ENCODE measurements around the gene PSME3IP1.
"Not testable (repeated sequence)": the region's sequence is repeated elsewhere in the genome, so short reads cannot be mapped to it uniquely, and the experiment has no call there.

Gene PSME3IP1

GRCh38 chr16:57200321-57200720 is 14.5 kb upstream of the PSME3IP1 start:
- not testable (repeated sequence) for DNase-seq (ENCODE audit: low read depth in 4 of 4, low spot score in 1 of 4)

GRCh38 chr16:57196753-57197152 is 10.9 kb upstream of the PSME3IP1 start:
- no peak for DNase-seq (ENCODE audit: low read depth in 4 of 4, low spot score in 1 of 4)

GRCh38 chr16:57196286-57196685 is 10.4 kb upstream of the PSME3IP1 start:
- DNase-seq (ENCODE audit: low read depth in 4 of 4, low spot score in 1 of 4): no peak

DNA sequence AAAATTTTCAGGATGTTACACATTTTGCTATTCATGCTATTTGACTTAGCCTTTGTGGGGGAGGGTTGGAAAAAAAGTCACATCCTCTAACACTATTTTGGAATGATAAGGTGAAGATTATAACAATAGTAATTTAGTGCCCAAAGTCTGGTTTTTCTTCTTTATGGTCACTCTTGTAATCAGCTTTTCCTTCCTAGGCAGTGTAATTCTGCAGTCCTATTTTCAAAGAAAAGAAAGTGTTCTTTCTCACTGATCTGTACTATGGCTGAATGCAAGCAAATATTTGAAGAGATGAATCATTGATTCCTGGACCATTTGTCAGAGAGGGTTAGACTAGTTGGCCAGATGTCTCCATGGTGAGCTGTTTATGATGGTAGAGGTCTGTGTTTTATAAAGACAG is 8.7 kb upstream of the PSME3IP1 start:
- DNase-seq (ENCODE audit: low read depth in 4 of 4, low spot score in 1 of 4): no peak

DNA sequence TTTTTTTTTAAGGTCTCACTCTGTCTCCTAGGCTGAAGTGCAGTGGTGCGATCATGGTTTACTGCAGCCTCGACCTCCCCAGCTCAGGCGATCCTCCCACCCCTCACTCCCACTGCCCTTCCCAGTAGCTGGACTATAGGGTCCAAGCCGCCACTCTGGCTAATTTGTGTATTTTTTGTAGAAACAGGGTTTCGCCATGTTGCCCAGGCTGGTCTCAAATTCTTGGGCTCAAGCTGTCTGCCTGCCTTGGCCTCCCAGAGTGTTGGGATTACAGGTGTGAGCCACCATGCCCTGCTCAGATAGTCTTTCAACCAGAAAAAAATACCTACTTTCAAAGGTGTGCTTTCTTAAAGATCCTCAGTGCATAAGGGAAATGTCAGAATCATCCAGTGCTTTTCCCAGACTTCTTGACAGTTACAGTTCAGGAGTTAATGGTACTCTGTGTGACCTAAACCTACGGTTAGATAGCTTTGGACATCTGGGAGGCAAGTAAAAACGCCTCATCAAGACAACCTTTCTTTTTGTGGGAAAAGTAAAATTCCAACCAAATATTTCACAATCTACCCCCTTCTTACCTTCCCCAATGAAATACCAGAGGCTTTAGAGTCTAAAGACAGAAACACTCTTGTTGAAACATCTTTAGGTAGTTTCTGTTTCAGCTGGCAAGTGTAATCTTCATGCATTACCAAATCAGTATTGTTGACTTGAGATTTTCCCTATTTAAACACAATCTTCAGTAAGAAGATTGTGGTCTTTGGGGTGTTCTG is 7.1 kb upstream of the PSME3IP1 start:
- DNase-seq (ENCODE audit: low read depth in 4 of 4, low spot score in 1 of 4): no peak

DNA sequence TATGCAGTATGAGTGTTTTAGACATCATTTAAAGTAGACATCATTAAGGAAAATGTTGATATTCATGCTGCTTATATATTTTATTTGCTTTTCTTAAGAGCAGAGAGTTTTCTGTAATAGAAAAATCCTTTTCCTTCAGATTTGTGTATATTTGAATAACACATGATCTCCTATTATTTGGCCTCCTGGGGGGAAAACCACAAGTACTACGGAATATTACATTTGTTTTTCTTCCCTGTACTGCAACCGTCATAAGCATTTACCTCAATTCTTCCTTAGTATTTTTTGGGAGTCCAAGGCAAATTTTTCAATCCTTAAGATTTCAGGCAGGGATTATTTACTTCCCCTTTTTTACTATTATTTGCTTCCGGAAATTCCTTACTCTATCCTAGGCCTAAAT is 6.3 kb upstream of the PSME3IP1 start:
- DNase-seq (ENCODE audit: low read depth in 4 of 4, low spot score in 1 of 4): no peak

DNA sequence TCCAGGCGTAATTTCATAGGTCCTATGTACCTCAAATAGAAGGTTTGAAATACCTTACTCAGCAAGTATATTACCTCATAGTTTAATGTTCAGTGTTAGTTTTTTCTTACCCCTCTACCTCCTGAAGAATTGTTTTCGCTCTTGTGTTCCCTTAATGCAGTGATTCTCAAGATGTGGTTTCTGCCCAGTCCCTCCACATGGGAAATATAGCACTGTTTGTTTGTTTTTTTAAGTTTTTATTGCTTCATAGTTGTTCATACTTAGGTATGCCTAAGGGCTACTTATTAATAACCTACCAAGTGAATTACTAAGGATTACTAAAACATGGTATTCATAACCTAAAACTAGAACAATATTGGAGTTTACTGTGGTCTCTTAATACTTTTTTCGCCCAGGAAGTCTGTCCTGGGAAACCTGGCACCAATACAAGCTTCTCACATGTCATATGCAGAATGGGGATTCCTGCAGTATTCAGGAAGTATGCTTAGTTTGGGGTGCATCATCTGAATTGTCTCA is 5.3 kb upstream of the PSME3IP1 start:
- no peak for DNase-seq (ENCODE audit: low read depth in 4 of 4, low spot score in 1 of 4)

- DNase-seq (ENCODE audit: low read depth in 4 of 4, low spot score in 1 of 4): no peak
These were observed 4.3 kb upstream of the PSME3IP1 start for GRCh38 chr16:57190136-57190535.

DNA sequence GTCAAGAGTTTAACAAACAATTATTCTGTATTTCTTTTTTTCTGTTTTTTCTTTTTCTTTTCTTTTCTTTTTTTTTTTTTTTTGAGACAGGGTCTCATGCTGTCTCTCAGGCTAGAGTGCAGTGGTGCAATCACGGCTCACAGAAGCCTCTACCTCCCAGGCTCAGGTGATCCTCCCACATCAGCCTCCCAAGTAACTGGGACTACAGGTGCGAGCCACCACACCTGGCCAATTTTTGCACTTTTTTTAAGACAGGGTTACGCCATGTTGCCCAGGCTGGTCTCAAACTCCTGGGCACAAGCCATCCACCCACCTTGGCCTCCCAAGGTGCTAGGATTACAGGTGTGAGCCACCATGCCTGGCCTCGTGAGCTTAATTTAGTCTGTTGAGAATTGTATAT is 3.7 kb upstream of the PSME3IP1 start:
- not testable (repeated sequence) for DNase-seq (ENCODE audit: low read depth in 4 of 4, low spot score in 1 of 4)

GRCh38 chr16:57188711-57189002 is 2.8 kb upstream of the PSME3IP1 start:
- DNase-seq (ENCODE audit: low read depth in 4 of 4, low spot score in 1 of 4): no peak

DNA sequence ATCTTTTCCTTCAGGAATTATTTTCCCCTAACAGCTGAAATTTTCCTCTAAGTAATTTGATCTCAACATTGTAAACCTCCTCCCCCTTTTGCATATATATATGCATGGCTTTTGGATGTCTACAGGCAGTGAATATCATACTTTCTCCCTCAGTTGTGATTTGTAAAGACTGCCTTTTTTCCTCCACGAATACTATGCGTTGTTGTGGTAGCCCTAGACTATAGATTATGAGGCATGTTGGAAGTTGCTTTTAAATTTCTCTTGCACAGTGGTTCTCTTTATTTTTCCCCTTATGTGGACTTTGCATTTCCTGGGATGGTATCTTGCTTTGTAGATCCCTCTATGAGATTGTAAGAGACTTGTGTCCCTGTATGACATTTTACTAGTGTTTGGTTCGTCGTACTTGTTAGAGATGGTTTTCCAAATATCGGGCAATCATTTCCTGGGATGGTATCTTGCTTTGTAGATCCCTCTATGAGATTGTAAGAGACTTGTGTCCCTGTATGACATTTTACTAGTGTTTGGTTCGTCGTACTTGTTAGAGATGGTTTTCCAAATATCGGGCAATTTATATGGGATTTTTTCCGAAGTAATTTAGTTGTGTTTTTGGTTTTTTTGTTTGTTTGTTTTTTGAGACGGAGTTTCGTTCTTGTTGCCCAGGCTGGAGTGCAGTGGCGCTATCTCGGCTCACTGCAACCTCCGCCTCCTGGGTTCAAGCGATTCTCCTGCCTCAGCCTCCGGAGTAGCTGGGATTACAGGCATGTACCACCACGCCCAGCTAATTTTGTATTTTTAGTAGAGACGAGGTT is 2.3 kb upstream of the PSME3IP1 start:
- DNase-seq (ENCODE audit: low read depth in 4 of 4, low spot score in 1 of 4): not testable (repeated sequence)

DNA sequence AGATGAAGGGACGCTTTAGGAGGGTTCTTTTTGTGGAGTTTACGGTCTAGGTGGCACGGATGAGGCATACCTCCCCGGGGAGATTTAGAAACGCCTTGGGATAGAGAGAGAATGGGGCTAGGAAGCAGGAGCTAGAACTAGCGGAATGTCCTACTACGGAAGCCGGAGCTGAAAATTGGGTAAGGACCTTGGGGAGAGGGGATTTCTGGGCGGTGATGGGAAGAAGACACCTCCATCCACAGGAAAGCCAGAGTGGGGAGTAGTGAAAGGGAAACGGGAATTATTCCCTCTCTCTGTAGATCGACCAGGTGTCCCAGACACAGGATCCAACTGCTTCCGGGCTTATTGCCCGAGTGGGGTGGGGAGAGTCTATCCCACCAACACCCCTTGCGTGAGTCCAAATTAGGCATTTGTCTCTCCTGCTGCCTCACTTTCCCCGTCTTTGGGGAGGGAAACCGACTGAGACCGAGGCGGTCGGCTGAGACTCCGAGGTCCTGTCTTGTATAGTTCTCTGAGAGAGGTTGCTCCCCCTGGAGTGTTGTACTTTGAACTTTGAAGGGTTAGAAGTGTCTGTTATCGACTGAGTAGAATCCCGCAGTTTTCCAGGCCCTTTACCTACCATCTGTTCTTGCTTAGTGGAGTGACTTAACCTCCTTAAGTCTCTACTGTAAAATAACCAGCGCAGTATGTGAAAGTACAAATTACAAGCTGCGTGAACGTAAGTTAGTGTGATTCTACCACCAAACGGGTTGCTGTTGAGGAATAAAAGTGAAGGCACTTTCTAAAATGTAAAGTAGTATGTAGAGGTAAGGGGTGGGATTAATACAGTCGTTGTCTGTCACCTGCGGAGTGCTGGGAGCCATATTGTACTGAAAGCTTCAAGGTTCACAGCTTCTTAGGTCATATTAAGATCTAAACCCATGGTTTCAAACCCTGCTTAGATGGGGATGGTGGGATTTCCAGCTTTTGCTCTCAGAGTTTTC is 1.3 kb upstream of the PSME3IP1 start:
- DNase-seq (ENCODE audit: low read depth in 4 of 4, low spot score in 1 of 4): no peak

DNA sequence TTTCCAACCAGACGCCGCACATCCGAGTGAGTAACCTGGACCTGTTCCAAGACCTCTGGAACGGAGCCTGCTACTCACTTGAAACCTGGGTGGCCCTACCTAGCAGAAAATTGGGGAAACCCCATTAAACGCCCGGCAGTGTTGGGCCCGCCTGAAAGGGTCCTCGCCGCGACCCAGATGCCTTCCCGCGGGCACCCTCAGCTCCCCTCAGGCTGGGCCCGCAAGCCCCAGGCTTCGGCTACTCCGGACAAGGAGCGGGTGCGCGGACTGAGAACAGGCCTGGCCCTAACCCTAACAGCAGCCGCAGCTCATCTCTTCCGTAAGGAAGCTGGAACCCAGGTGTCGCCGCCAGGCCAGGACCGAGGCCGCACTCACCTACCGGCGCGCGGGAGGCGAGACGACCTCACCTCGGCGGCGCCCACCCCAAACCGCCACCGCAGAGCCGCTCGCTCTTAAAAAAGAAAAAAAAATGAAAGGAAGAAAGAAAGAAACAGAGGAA is 344 bp downstream of the PSME3IP1 start:
- peak in 1 of 4 experiments; percentile 16 for DNase-seq (ENCODE audit: low read depth in 4 of 4, low spot score in 1 of 4)

- DNase-seq (ENCODE audit: low read depth in 4 of 4, low spot score in 1 of 4): no peak
These were observed 873 bp downstream of the PSME3IP1 start for GRCh38 chr16:57184887-57185445.

- DNase-seq (ENCODE audit: low read depth in 4 of 4, low spot score in 1 of 4): no peak
These were observed 1.7 kb downstream of the PSME3IP1 start for GRCh38 chr16:57184113-57184512.

DNA sequence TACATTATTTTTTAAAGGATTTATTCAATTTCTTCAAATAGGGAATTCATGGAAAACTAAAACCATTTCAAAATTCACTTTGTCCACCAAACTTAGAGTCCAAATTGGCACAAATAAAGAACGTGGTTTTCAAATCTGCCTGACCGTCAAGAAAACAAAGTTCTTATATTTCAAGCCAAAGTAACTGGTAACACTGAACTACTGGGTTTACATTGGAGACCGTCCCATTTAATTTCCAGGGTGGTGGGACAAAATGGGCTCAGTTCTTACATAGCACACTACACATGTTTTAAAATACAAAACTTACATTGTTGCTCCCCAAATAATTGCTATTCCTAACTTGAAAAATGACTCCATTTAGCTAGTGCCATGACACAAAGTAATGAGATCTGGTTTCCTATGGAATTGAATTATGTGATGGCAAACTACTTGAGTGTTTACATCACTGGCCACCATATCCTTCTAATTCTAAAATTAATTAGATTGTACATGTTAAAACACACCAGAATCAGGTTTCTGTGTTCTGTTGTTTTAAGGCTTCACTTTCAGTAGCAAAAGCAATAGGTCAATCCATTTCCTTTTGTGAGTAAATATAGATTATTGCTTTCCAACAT is 6.5 kb downstream of the PSME3IP1 start:
- DNase-seq (ENCODE audit: low read depth in 4 of 4, low spot score in 1 of 4): no peak

- DNase-seq (ENCODE audit: low read depth in 4 of 4, low spot score in 1 of 4): no peak
These were observed 7.0 kb downstream of the PSME3IP1 start for GRCh38 chr16:57178793-57179212.

DNA sequence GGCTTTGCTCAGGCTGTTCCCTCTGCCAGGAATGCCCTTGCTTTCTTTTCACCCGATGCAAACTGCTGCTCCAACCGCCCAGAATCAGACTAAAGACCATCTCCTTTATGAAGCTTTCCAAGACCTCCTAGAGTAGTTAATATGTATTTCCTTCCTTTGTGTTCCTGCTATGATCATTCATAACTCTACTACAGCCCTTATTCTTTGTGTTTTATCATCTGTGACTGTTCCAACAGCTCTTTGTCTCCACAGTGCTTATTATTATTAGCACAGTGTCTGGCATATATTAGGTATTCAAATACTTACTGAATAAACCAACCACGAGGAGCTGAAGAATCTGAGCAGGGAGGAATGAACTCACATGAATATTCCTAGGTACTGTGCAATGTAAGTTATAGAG is 7.6 kb downstream of the PSME3IP1 start:
- no peak for DNase-seq (ENCODE audit: low read depth in 4 of 4, low spot score in 1 of 4)

DNA sequence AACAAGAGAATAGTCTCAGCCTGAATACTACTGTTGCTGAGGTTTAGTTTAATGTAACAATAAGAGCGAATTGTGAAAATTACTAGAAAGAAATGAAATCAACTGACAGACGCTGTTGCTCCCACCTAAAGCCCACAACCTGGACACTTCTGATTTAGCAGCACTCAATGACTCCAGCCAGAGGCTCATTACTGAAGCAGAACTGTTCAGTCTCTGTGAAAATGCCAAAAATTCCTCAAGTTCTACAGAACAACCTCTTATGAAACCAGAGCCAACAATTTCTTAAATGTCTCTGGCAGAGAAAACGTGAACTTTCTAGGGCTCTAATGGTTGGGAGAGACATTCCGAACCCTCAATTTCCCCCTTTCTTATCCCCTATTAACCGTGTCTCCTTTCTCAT is 9.9 kb downstream of the PSME3IP1 start:
- no peak for DNase-seq (ENCODE audit: low read depth in 4 of 4, low spot score in 1 of 4)

- no peak for DNase-seq (ENCODE audit: low read depth in 4 of 4, low spot score in 1 of 4)
These were observed 13.0 kb downstream of the PSME3IP1 start for GRCh38 chr16:57172721-57173290.

Data from stimulated activated CD4-positive, alpha-beta T cell treated with anti-CD3 and anti-CD28 coated beads, Interleukin-1b, Interleukin-23, amount 100 ng/mL, for 24 hours (primary cell).